NCI-H2196 (cell line): ENCODE data around the gene SLC16A12.
"Not testable (repeated sequence)": the region's sequence is repeated elsewhere in the genome, so short reads cannot be mapped to it uniquely, and the experiment has no call there.

Source experiments
- DNase-seq: peaks from one replicate; lab custom pipeline; 2025; ENCODE audit not compliant: unreplicated experiment; lab: John Stamatoyannopoulos, UW

Gene SLC16A12

GRCh38 chr10:89426230-89426868 is 109.0 kb downstream of the SLC16A12 start:
- DNase-seq = peak; percentile 3

DNA sequence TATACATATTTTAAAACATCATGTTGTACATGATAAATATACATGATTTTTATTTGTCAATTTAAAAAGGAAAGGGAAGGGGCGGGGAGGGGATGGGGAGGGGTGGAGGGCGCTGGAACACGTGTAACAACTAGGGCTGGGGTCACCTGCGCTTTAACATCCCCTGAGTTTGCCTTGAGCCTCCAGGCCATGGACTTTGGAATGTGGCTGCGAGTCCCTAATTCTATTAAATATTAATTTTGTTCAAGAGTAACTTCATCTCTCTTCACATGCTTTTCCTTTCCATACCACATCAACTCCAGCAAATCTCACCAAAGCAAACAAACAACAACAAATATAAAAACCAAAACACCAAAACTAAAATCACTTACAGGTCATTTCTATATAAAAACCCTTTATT is 110.4 kb downstream of the SLC16A12 start:
- DNase-seq = no peak

- DNase-seq = no peak
These were observed 114.3 kb downstream of the SLC16A12 start for GRCh38 chr10:89421018-89421476.

- no peak for DNase-seq
These were observed 115.8 kb downstream of the SLC16A12 start for GRCh38 chr10:89419548-89419947.

- DNase-seq = no peak
These were observed 118.9 kb downstream of the SLC16A12 start for GRCh38 chr10:89416465-89416864.

GRCh38 chr10:89414879-89415821 is 120.2 kb downstream of the SLC16A12 start:
- no peak for DNase-seq

- peak; percentile 21 for DNase-seq
These were observed 121.1 kb downstream of the SLC16A12 start, which contains the start of gene IFIT5 for GRCh38 chr10:89414146-89414878. Gene IFIT5, plus strand, starts transcription at chr10:89414568. Its CDS starts 231 bp downstream, at chr10:89414799.

DNA sequence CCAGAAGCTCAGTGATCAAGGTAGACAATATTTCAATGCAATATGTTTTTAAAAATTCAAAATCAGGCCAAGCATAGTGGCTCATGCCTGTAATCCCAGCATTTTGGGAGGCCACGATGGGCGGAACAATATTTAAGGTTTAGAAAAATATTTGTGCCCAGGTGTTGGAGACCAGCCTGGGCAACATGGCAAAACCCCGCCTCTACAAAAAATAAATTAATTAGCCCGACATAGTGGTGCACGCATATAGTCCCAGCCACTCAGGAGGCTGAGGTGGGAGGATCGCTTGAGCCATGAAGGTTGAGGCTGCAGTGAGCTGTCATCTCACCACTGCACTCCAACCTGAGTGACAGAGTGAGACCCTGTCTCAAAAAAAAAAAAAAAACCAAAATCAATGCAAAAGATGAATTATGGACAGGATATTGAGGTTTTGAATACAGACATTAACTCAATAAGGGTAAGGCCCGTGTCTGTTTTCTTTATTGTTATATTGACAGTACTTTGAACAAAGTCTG is 121.9 kb downstream of the SLC16A12 start:
- no peak for DNase-seq

GRCh38 chr10:89412276-89412675 is 123.1 kb downstream of the SLC16A12 start:
- DNase-seq = not testable (repeated sequence)

GRCh38 chr10:89411135-89411534 is 124.3 kb downstream of the SLC16A12 start:
- DNase-seq = not testable (repeated sequence)

- DNase-seq = not testable (repeated sequence)
These were observed 124.8 kb downstream of the SLC16A12 start for GRCh38 chr10:89410551-89410950.

- DNase-seq = not testable (repeated sequence)
These were observed 126.1 kb downstream of the SLC16A12 start for GRCh38 chr10:89409282-89409681.

DNA sequence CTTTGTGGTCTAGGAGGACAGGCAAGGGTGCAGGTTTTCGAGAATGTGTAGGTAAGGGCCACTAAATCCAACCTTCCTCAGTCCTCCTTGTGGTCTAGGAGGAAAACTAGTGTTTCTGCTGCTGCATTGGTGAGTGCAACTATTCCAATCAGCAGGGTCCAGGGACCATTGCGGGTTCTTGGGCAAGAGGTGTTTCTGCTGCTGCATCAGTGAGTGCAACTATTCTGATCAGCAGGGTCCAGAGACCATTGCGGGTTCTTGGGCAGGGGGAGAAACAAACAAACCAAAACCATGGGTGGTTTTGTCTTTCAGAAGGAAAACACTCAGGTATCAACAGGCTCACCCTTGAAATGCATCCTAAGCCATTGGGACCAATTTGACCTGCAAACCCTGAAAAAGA is 127.6 kb downstream of the SLC16A12 start:
- not testable (repeated sequence) for DNase-seq

GRCh38 chr10:89406178-89406577 is 129.2 kb downstream of the SLC16A12 start:
- not testable (repeated sequence) for DNase-seq

- DNase-seq = no peak
These were observed 131.0 kb downstream of the SLC16A12 start for GRCh38 chr10:89404104-89405047.

DNA sequence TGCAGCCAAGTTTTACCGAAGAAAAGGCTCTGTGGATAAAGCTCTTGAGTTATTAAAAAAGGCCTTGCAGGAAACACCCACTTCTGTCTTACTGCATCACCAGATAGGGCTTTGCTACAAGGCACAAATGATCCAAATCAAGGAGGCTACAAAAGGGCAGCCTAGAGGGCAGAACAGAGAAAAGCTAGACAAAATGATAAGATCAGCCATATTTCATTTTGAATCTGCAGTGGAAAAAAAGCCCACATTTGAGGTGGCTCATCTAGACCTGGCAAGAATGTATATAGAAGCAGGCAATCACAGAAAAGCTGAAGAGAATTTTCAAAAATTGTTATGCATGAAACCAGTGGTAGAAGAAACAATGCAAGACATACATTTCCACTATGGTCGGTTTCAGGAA is 132.4 kb downstream of the SLC16A12 start:
- DNase-seq = no peak

- no peak for DNase-seq
These were observed 135.4 kb downstream of the SLC16A12 start for GRCh38 chr10:89399956-89400355.

DNA sequence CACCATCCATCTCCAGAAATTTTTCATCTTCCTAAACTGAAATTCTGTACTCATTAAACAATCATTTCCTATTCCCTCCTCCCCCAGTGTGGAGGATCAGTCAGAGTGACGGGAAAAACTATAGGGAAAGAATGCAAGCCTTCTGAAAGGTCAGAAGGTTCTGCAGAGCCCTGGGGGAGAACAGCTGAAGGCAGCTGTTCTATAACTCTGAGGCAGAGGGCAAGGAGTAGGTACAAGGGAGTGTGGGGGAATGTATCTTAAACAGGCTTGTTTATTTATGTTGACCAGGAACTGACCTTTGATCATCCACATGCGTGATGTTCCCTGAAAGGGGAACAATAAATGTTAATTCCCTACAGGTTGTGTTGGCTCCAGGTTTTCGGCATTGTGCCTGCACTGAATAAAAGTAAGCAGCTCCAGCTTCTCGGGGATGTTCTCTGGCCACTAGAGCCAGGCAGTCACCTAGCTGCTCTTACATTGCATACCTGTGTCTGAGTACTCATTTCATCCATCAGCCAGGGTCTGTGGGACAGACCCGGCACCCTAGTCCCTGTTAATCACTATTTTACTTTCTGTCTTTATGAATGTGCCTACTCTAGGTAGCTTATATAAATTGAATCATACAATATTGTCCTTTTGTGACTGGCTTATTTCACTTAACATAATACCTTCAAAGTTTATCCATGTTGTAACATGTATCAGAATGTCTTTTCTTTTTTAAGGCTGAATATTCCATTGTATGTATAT is 137.2 kb downstream of the SLC16A12 start:
- DNase-seq = no peak

GRCh38 chr10:89395141-89395540 is 140.3 kb downstream of the SLC16A12 start:
- no peak for DNase-seq
